Activated CD4-positive, alpha-beta T cell treated with anti-CD3 and anti-CD28 coated beads, Interleukin-2, amount 10 ng/mL, durations not matched to agents 24 days and 14 days (primary cell): ENCODE measurements around the gene SAMD11. TPM values are rescaled to one million over a fixed set of nuclear protein-coding genes. Genes with fewer than 3 reads are reported as not detected.

Experiments used
- DNase-seq: peaks from one replicate; pipeline ENCODE4 v3.0.0; 2022
- H3K27ac Mint-ChIP-seq: one replicate; pipeline ENCODE4 v1.8.0; 2022; ENCODE audit warnings: mild to moderate bottlenecking, mixed read lengths
- H3K27me3 Mint-ChIP-seq: one replicate; pipeline ENCODE4 v1.8.0; 2022; ENCODE audit warnings: mixed read lengths
- H3K36me3 Mint-ChIP-seq: one replicate; pipeline ENCODE4 v1.8.0; 2022; ENCODE audit warnings: low read depth, mild to moderate bottlenecking, mixed read lengths
- H3K4me1 Mint-ChIP-seq: one replicate; pipeline ENCODE4 v1.8.0; 2021; ENCODE audit warnings: mixed read lengths
- H3K4me3 Mint-ChIP-seq: one replicate; pipeline ENCODE4 v1.8.0; 2022; ENCODE audit warnings: mild to moderate bottlenecking, moderate library complexity, mixed read lengths
- H3K9me3 Mint-ChIP-seq: one replicate; pipeline ENCODE4 v1.8.0; 2021; ENCODE audit warnings: mixed read lengths
- intact Hi-C: fragments of 100-400 bp; cut with micrococcal nuclease; formaldehyde crosslinking; loops from one replicate; pipeline ENCODE4 v1.15.1; 2023
- total RNA-seq: library from RNA; stranded (reverse); gene quantifications from 2 replicates; pipeline ENCODE4 v1.2.3, GENCODE V29; 2022

SAMD11 gene
- total RNA-seq, 1 donor from 2014 or later, result not detected

GRCh38 chr1:908661-909060 is 15.1 kb upstream of the SAMD11 start:
- Mint-ChIP-seq H3K27ac (no peak overlapping the region), H3K36me3 (no peaks in the 10 kb centered on the region), H3K4me3 (no peak overlapping the region), H3K4me1 (peaks cover 12% of the 10 kb centered on the region), H3K9me3 (no peaks in the 10 kb centered on the region), H3K27me3 (peaks cover 52% of the 10 kb centered on the region)
- no peak for DNase-seq
- intact Hi-C loops, result no loop called here

GRCh38 chr1:909861-910310 is 13.8 kb upstream of the SAMD11 start:
- intact Hi-C loops, result no loop called here
- Mint-ChIP-seq H3K27ac (no peak overlapping the region), H3K9me3 (no peaks in the 10 kb centered on the region), H3K4me3 (no peak overlapping the region), H3K36me3 (no peaks in the 10 kb centered on the region), H3K4me1 (peaks cover 12% of the 10 kb centered on the region), H3K27me3 (peaks cover 52% of the 10 kb centered on the region)
- DNase-seq, result no peak

- no peak overlapping the region for H3K4me3 Mint-ChIP-seq
- H3K4me1 Mint-ChIP-seq, result peaks cover 8% of the 10 kb centered on the region
- peaks cover 48% of the 10 kb centered on the region for H3K27me3 Mint-ChIP-seq
- no peaks in the 10 kb centered on the region for H3K36me3 Mint-ChIP-seq
- DNase-seq, result no peak
- no peaks in the 10 kb centered on the region for H3K9me3 Mint-ChIP-seq
- H3K27ac Mint-ChIP-seq, result no peak overlapping the region
- intact Hi-C loops, result no loop called here
Measured at GRCh38 chr1:910311-910880, 13.3 kb upstream of the SAMD11 start.

- Mint-ChIP-seq H3K27ac (peak overlapping the region; percentile 34), H3K4me1 (peaks cover 6% of the 10 kb centered on the region), H3K9me3 (no peaks in the 10 kb centered on the region), H3K4me3 (no peak overlapping the region), H3K27me3 (peaks cover 41% of the 10 kb centered on the region), H3K36me3 (no peaks in the 10 kb centered on the region)
- no peak for DNase-seq
- intact Hi-C loops, result no loop called here
Measured at GRCh38 chr1:910881-911721, 12.6 kb upstream of the SAMD11 start.

GRCh38 chr1:911875-912739 is 11.6 kb upstream of the SAMD11 start:
- DNase-seq, result no peak
- Mint-ChIP-seq H3K36me3 (no peaks in the 10 kb centered on the region), H3K9me3 (no peaks in the 10 kb centered on the region), H3K27me3 (peaks cover 31% of the 10 kb centered on the region), H3K27ac (no peak overlapping the region), H3K4me1 (peaks cover 6% of the 10 kb centered on the region), H3K4me3 (no peak overlapping the region)
- intact Hi-C loops, result no loop called here

- peaks cover 25% of the 10 kb centered on the region for H3K27me3 Mint-ChIP-seq
- no peak overlapping the region for H3K27ac Mint-ChIP-seq
- no peaks in the 10 kb centered on the region for H3K36me3 Mint-ChIP-seq
- no peaks in the 10 kb centered on the region for H3K9me3 Mint-ChIP-seq
- no peak overlapping the region for H3K4me3 Mint-ChIP-seq
- intact Hi-C loops, result no loop called here
- no peak for DNase-seq
- peaks cover 6% of the 10 kb centered on the region for H3K4me1 Mint-ChIP-seq
Measured at GRCh38 chr1:912740-913301, 10.9 kb upstream of the SAMD11 start.

GRCh38 chr1:913491-914130 is 10.1 kb upstream of the SAMD11 start:
- peaks cover 6% of the 10 kb centered on the region for H3K4me1 Mint-ChIP-seq
- H3K4me3 Mint-ChIP-seq, result no peak overlapping the region
- no peaks in the 10 kb centered on the region for H3K36me3 Mint-ChIP-seq
- DNase-seq, result no peak
- no peak overlapping the region for H3K27ac Mint-ChIP-seq
- H3K9me3 Mint-ChIP-seq, result no peaks in the 10 kb centered on the region
- intact Hi-C loops, result no loop called here
- peaks cover 20% of the 10 kb centered on the region for H3K27me3 Mint-ChIP-seq

- Mint-ChIP-seq H3K27ac (no peak overlapping the region), H3K36me3 (no peaks in the 10 kb centered on the region), H3K27me3 (peaks cover 20% of the 10 kb centered on the region), H3K4me3 (no peak overlapping the region), H3K9me3 (no peaks in the 10 kb centered on the region), H3K4me1 (peaks cover 6% of the 10 kb centered on the region)
- no peak for DNase-seq
- intact Hi-C loops, result no loop called here
Measured at GRCh38 chr1:914131-914890, 9.4 kb upstream of the SAMD11 start.

GRCh38 chr1:914891-915280 is 8.8 kb upstream of the SAMD11 start:
- Mint-ChIP-seq H3K4me3 (no peak overlapping the region), H3K9me3 (no peaks in the 10 kb centered on the region), H3K27me3 (peaks cover 20% of the 10 kb centered on the region), H3K4me1 (peaks cover 6% of the 10 kb centered on the region), H3K27ac (no peak overlapping the region), H3K36me3 (no peaks in the 10 kb centered on the region)
- intact Hi-C loops, result no loop called here
- DNase-seq, result no peak

- no peak overlapping the region for H3K4me3 Mint-ChIP-seq
- H3K9me3 Mint-ChIP-seq, result no peaks in the 10 kb centered on the region
- no peaks in the 10 kb centered on the region for H3K36me3 Mint-ChIP-seq
- peaks cover 6% of the 10 kb centered on the region for H3K4me1 Mint-ChIP-seq
- no peak for DNase-seq
- no peak overlapping the region for H3K27ac Mint-ChIP-seq
- H3K27me3 Mint-ChIP-seq, result peaks cover 23% of the 10 kb centered on the region
- intact Hi-C loops, result no loop called here
Measured at GRCh38 chr1:915295-916172, 8.2 kb upstream of the SAMD11 start.

- H3K27ac Mint-ChIP-seq, result no peak overlapping the region
- no peak overlapping the region for H3K4me3 Mint-ChIP-seq
- no peaks in the 10 kb centered on the region for H3K36me3 Mint-ChIP-seq
- peaks cover 10% of the 10 kb centered on the region for H3K4me1 Mint-ChIP-seq
- H3K27me3 Mint-ChIP-seq, result peaks cover 19% of the 10 kb centered on the region
- H3K9me3 Mint-ChIP-seq, result no peaks in the 10 kb centered on the region
- no peak for DNase-seq
- intact Hi-C loops, result no loop called here
Measured at GRCh38 chr1:916173-917075, 7.3 kb upstream of the SAMD11 start.
